Cerebellar cortex (tissue), 1 donor: ENCODE measurements around the gene PAPPA.
A peak's percentile ranks its signal among the peaks of the same experiment; 100 is the strongest.

Source experiments
- DNase-seq: peaks from one replicate; pipeline ENCODE4 v3.0.0-alpha.2; 2015; ENCODE audit warnings: low spot score

Gene PAPPA

GRCh38 chr9:116152941-116153764 lies 438 bp upstream of the PAPPA start:
- DNase-seq: no peak

- DNase-seq: no peak
Measured at GRCh38 chr9:116154334-116154975, 864 bp downstream of the PAPPA start.

- DNase-seq: peak; percentile 13
Measured at GRCh38 chr9:116154976-116155697, 1.5 kb downstream of the PAPPA start.

GRCh38 chr9:116155698-116156039 lies 2.1 kb downstream of the PAPPA start:
- DNase-seq: peak; percentile 22

- peak; percentile 81 for DNase-seq
Measured at GRCh38 chr9:116156621-116157314, 3.2 kb downstream of the PAPPA start.

- DNase-seq: no peak
Measured at GRCh38 chr9:116157436-116158138, 4.0 kb downstream of the PAPPA start.

GRCh38 chr9:116160676-116161571 lies 7.3 kb downstream of the PAPPA start:
- no peak for DNase-seq

- no peak for DNase-seq
Measured at GRCh38 chr9:116162241-116162781, 8.7 kb downstream of the PAPPA start.

GRCh38 chr9:116163293-116164055 lies 9.9 kb downstream of the PAPPA start:
- DNase-seq: no peak

- DNase-seq: no peak
Measured at GRCh38 chr9:116165912-116166311, 12.3 kb downstream of the PAPPA start.

- DNase-seq: no peak
Measured at GRCh38 chr9:116166713-116167112, 13.1 kb downstream of the PAPPA start.

- DNase-seq: no peak
Measured at GRCh38 chr9:116168231-116168630, 14.6 kb downstream of the PAPPA start.

GRCh38 chr9:116172216-116172615 lies 18.6 kb downstream of the PAPPA start:
- DNase-seq: no peak

- no peak for DNase-seq
Measured at GRCh38 chr9:116174347-116174746, 20.8 kb downstream of the PAPPA start.

- DNase-seq: no peak
Measured at GRCh38 chr9:116175614-116176013, 22.0 kb downstream of the PAPPA start.

GRCh38 chr9:116178481-116179211 lies 25.1 kb downstream of the PAPPA start:
- no peak for DNase-seq

GRCh38 chr9:116179568-116179967 lies 26.0 kb downstream of the PAPPA start:
- DNase-seq: no peak

- no peak for DNase-seq
Measured at GRCh38 chr9:116181853-116182610, 28.4 kb downstream of the PAPPA start.
